ENCODE results near the gene IL12RB2.

Gene IL12RB2

DNA sequence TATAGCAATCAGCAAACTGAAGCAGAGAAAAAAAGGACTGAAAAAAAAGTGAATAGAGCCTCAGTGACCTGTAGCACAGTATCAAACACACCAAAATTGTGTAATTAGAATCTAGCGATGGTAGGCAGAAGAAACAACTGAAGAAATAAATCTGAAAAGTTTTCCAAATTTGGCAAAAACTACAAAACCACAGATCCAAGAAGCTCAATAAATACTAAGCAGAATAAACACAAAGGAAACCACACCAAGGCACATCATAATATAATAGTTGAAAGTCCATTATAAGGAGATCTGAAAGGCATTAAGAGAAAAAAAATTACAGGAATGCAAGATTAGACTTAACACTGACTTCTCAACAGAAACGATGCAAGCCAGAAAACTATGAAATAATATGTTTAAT lies 7.1 kb upstream of the IL12RB2 start:
- Histone ChIP-seq H3K79me2 (ENCODE audit: control insufficient read depth, insufficient read depth, low read length) (no peaks in the 10 kb centered on the region), H3K18ac (ENCODE audit: low read length) (no peak overlapping the region), H3K4me3 (ENCODE audit: low read length) (no peak overlapping the region)

DNA sequence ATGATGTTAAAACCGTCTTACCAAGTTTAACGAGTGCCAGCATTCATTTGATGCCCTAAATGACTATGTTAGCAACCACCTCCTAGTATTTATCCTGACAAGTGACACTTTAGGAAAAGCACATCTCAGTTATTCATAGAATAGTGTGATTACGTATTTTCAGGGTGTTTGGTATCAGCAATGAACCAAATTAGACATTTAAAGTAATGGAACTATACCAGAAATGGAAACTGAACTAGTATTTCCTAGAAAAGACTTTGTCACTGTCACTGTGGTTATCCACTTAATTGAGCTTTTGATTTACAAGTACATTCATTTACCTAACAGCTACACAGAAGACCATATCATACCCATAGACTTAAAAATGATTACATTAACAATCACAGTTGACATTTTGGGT lies 3.6 kb upstream of the IL12RB2 start:
- Histone ChIP-seq H4K5ac (ENCODE audit: low read length) (no peak overlapping the region), H3K18ac (ENCODE audit: low read length) (no peak overlapping the region), H3K79me1 (ENCODE audit: low read length) (no peaks in the 10 kb centered on the region), H3K9ac (ENCODE audit: low read length) (no peak overlapping the region), H2BK120ac (ENCODE audit: low read depth, low read length) (no peak overlapping the region), H3K56ac (ENCODE audit: low read length) (no peak overlapping the region), H2BK5ac (ENCODE audit: low read length) (no peak overlapping the region), H3K27ac (ENCODE audit: low read depth, low read length) (no peak overlapping the region), H3K36me3 (ENCODE audit: control insufficient read depth, insufficient read depth, low read length) (no peaks in the 10 kb centered on the region), H3K79me2 (ENCODE audit: control insufficient read depth, insufficient read depth, low read length) (no peaks in the 10 kb centered on the region), H2BK15ac (replicated peaks; ENCODE audit: low read depth) (no peak overlapping the region), H3K4ac (ENCODE audit: low read depth, low read length) (no peak overlapping the region), H3K27me3 (ENCODE audit: insufficient read depth, low read length, poor library complexity) (peaks cover 9% of the 10 kb centered on the region), H2AK5ac (ENCODE audit: low read length) (no peak overlapping the region), H3K4me3 (ENCODE audit: low read length) (no peak overlapping the region), H3K4me2 (ENCODE audit: low read length) (no peak overlapping the region), H3K23ac (ENCODE audit: low read length) (no peak overlapping the region), H3K4me1 (ENCODE audit: control insufficient read depth, low read depth, low read length) (no peaks in the 10 kb centered on the region), H4K8ac (ENCODE audit: low read depth, low read length) (no peak overlapping the region)
- no peak for DNase-seq
- WGBS (ENCODE audit: extremely low coverage, insufficient coverage, low lambda C conversion rate), result no CpG with 5 or more reads among the region's 3 CpGs

More for the DNA sequence above, 7.1 kb upstream of the IL12RB2 start:
- WGBS (ENCODE audit: extremely low coverage, insufficient coverage, low lambda C conversion rate), result no CpG with 5 or more reads among the region's 2 CpGs
- Histone ChIP-seq H3K9ac (ENCODE audit: low read length) (no peak overlapping the region), H3K4ac (ENCODE audit: low read depth, low read length) (no peak overlapping the region), H2BK15ac (replicated peaks; ENCODE audit: low read depth) (no peak overlapping the region), H2BK120ac (ENCODE audit: low read depth, low read length) (no peak overlapping the region), H3K27me3 (ENCODE audit: insufficient read depth, low read length, poor library complexity) (no peaks in the 10 kb centered on the region), H2AK5ac (ENCODE audit: low read length) (no peak overlapping the region), H4K5ac (ENCODE audit: low read length) (no peak overlapping the region), H4K8ac (ENCODE audit: low read depth, low read length) (no peak overlapping the region), H3K79me1 (ENCODE audit: low read length) (no peaks in the 10 kb centered on the region), H3K4me1 (ENCODE audit: control insufficient read depth, low read depth, low read length) (no peaks in the 10 kb centered on the region), H3K4me2 (ENCODE audit: low read length) (no peak overlapping the region), H3K27ac (ENCODE audit: low read depth, low read length) (no peak overlapping the region), H2BK5ac (ENCODE audit: low read length) (no peak overlapping the region), H3K23ac (ENCODE audit: low read length) (no peak overlapping the region), H3K36me3 (ENCODE audit: control insufficient read depth, insufficient read depth, low read length) (no peaks in the 10 kb centered on the region), H3K56ac (ENCODE audit: low read length) (no peak overlapping the region)
- no peak for DNase-seq

DNA sequence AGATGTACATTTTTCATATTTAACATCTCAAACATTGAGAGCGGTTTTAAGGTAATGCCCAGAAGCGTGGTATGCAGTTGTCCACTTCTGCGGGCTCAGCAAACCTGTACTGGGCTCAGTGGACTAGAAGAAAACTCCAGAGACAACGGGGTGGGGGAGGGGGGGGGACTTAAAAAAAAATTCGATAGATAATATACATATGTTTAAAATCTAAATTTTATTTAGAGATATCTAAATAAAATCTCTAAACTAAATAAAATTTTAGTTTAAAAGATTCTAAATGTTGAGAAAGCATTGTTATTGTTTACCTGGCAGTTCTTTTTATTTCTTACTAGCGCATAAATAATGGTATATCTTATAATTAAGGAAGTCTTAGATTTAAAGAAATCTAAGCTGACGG lies 1.1 kb upstream of the IL12RB2 start:
- H3K56ac ChIP-seq (ENCODE audit: low read length), result no peak overlapping the region
- no peaks in the 10 kb centered on the region for H3K79me2 ChIP-seq (ENCODE audit: control insufficient read depth, insufficient read depth, low read length)
- H3K9ac ChIP-seq (ENCODE audit: low read length), result no peak overlapping the region
- H4K8ac ChIP-seq (ENCODE audit: low read depth, low read length), result no peak overlapping the region
- peaks cover 9% of the 10 kb centered on the region for H3K27me3 ChIP-seq (ENCODE audit: insufficient read depth, low read length, poor library complexity)
- no peak overlapping the region for H3K18ac ChIP-seq (ENCODE audit: low read length)
- H2BK15ac ChIP-seq (replicated peaks; ENCODE audit: low read depth), result no peak overlapping the region
- no peak overlapping the region for H3K4ac ChIP-seq (ENCODE audit: low read depth, low read length)
- H3K79me1 ChIP-seq (ENCODE audit: low read length), result no peaks in the 10 kb centered on the region
- no peaks in the 10 kb centered on the region for H3K4me1 ChIP-seq (ENCODE audit: control insufficient read depth, low read depth, low read length)
- H3K23ac ChIP-seq (ENCODE audit: low read length), result no peak overlapping the region
- WGBS (ENCODE audit: extremely low coverage, insufficient coverage, low lambda C conversion rate), result no CpG with 5 or more reads among the region's 7 CpGs
- H3K27ac ChIP-seq (ENCODE audit: low read depth, low read length), result no peak overlapping the region
- DNase-seq, result no peak
- H2BK120ac ChIP-seq (ENCODE audit: low read depth, low read length), result no peak overlapping the region
- H3K4me3 ChIP-seq (ENCODE audit: low read length), result no peak overlapping the region
- no peak overlapping the region for H3K4me2 ChIP-seq (ENCODE audit: low read length)
- H3K36me3 ChIP-seq (ENCODE audit: control insufficient read depth, insufficient read depth, low read length), result no peaks in the 10 kb centered on the region
- no peak overlapping the region for H2BK5ac ChIP-seq (ENCODE audit: low read length)
- H4K5ac ChIP-seq (ENCODE audit: low read length), result no peak overlapping the region
- no peak overlapping the region for H2AK5ac ChIP-seq (ENCODE audit: low read length)

DNA sequence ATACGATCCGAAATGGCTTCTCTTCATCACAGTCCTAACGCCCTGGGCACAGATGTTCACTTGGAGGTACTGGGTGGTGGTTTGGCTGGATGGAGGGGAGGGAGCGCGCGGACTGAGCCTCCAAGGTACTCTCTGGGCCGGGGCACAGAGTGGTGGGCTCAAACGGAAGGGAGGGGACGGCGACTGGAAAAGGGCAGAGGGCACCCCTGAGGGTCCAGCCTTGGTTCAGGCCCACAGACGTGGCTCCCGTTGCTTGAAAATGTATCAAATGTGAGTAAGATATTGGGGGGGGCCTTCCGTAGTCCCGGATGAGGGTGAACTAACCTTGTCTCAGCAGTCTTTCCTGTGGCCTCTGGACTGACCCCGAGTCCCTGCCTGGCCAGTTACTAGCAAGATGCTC lies 463 bp downstream of the IL12RB2 start:
- Histone ChIP-seq H3K79me1 (ENCODE audit: low read length) (no peaks in the 10 kb centered on the region), H4K8ac (ENCODE audit: low read depth, low read length) (no peak overlapping the region), H3K56ac (ENCODE audit: low read length) (no peak overlapping the region), H3K4me1 (ENCODE audit: control insufficient read depth, low read depth, low read length) (no peaks in the 10 kb centered on the region), H3K23ac (ENCODE audit: low read length) (no peak overlapping the region), H3K36me3 (ENCODE audit: control insufficient read depth, insufficient read depth, low read length) (no peaks in the 10 kb centered on the region), H3K9ac (ENCODE audit: low read length) (peak overlapping the region; percentile 17), H3K4me2 (ENCODE audit: low read length) (peak overlapping the region; percentile 71), H2BK120ac (ENCODE audit: low read depth, low read length) (no peak overlapping the region), H3K18ac (ENCODE audit: low read length) (no peak overlapping the region), H3K27me3 (ENCODE audit: insufficient read depth, low read length, poor library complexity) (peaks cover 9% of the 10 kb centered on the region), H3K4me3 (ENCODE audit: low read length) (peak overlapping the region; percentile 25), H3K79me2 (ENCODE audit: control insufficient read depth, insufficient read depth, low read length) (no peaks in the 10 kb centered on the region), H2BK5ac (ENCODE audit: low read length) (no peak overlapping the region), H2BK15ac (replicated peaks; ENCODE audit: low read depth) (no peak overlapping the region), H4K5ac (ENCODE audit: low read length) (no peak overlapping the region), H3K27ac (ENCODE audit: low read depth, low read length) (no peak overlapping the region), H3K4ac (ENCODE audit: low read depth, low read length) (no peak overlapping the region), H2AK5ac (ENCODE audit: low read length) (no peak overlapping the region)
- no CpG with 5 or more reads among the region's 15 CpGs for WGBS (ENCODE audit: extremely low coverage, insufficient coverage, low lambda C conversion rate)
- DNase-seq, result peak; percentile 10

DNA sequence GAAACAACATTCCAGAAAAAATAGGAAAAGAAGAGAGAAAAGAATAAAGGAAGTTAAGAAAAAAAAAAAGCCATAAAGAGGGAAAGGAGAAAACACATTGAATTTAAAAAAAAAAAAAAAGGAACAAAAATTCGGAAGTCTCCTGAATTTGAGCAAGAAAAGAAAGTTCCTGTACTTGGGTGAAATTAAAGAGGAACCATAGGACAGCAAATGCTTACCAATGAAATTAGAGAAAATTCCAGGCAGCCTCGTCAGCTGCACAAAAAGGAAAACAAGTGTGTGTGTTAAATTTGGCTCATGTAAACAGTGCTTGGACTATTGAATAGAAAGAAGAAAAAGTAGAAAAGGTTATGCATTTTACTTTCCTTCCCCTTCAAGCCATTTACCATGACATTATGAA lies 4.9 kb downstream of the IL12RB2 start:
- H3K4me1 ChIP-seq (ENCODE audit: control insufficient read depth, low read depth, low read length), result no peaks in the 10 kb centered on the region
- H3K4ac ChIP-seq (ENCODE audit: low read depth, low read length), result no peak overlapping the region
- no peak overlapping the region for H2AK5ac ChIP-seq (ENCODE audit: low read length)
- no peak overlapping the region for H2BK120ac ChIP-seq (ENCODE audit: low read depth, low read length)
- H3K56ac ChIP-seq (ENCODE audit: low read length), result no peak overlapping the region
- H3K4me3 ChIP-seq (ENCODE audit: low read length), result no peak overlapping the region
- H3K27me3 ChIP-seq (ENCODE audit: insufficient read depth, low read length, poor library complexity), result peaks cover 2% of the 10 kb centered on the region
- no peak overlapping the region for H3K27ac ChIP-seq (ENCODE audit: low read depth, low read length)
- no peaks in the 10 kb centered on the region for H3K36me3 ChIP-seq (ENCODE audit: control insufficient read depth, insufficient read depth, low read length)
- H3K79me2 ChIP-seq (ENCODE audit: control insufficient read depth, insufficient read depth, low read length), result no peaks in the 10 kb centered on the region
- no peak overlapping the region for H3K9ac ChIP-seq (ENCODE audit: low read length)
- H3K23ac ChIP-seq (ENCODE audit: low read length), result no peak overlapping the region
- no peak overlapping the region for H2BK15ac ChIP-seq (replicated peaks; ENCODE audit: low read depth)
- no peak for DNase-seq
- no peak overlapping the region for H2BK5ac ChIP-seq (ENCODE audit: low read length)
- WGBS (ENCODE audit: extremely low coverage, insufficient coverage, low lambda C conversion rate), result no CpG with 5 or more reads among the region's 2 CpGs
- H3K4me2 ChIP-seq (ENCODE audit: low read length), result no peak overlapping the region
- no peak overlapping the region for H3K18ac ChIP-seq (ENCODE audit: low read length)
- H4K5ac ChIP-seq (ENCODE audit: low read length), result no peak overlapping the region
- H4K8ac ChIP-seq (ENCODE audit: low read depth, low read length), result no peak overlapping the region
- H3K79me1 ChIP-seq (ENCODE audit: low read length), result no peaks in the 10 kb centered on the region

DNA sequence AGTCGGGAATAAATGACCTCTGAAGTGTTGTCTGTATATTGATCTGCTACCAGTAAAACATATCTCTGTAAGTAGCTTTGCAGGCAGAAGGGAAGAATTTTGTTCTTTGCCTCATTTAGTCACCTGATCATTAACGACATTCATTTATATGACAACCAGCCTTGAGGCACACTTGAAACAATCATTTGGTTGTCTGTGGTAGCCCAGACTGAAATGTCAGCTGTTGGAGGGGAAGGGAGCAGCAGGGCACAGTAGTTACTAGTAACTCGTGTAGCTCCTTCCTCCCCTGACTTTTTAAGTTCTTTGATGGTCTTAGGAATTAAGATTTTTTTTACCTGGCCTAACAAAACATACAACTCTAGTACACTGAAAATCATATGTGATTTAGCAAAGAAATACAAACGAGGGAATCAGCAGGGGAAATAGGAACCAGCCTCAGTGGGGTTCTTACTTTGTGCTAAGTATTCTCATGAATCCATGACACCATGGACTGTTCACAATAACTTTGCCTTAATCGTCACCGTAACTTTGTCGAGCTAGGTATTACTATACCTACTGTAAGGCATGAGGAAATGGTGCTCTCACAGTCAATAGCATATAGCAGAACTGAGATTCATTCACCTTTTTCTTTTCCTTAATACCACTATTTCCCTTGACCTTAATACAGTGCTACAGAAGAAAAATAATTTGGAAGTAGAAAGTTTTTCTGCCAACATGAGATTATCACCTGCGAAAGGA lies 6.4 kb downstream of the IL12RB2 start:
- no peak for DNase-seq
- H3K27ac ChIP-seq (ENCODE audit: low read depth, low read length), result no peak overlapping the region
- H2BK5ac ChIP-seq (ENCODE audit: low read length), result no peak overlapping the region
- H3K56ac ChIP-seq (ENCODE audit: low read length), result no peak overlapping the region
- H3K4me1 ChIP-seq (ENCODE audit: control insufficient read depth, low read depth, low read length), result no peaks in the 10 kb centered on the region
- no peaks in the 10 kb centered on the region for H3K27me3 ChIP-seq (ENCODE audit: insufficient read depth, low read length, poor library complexity)
- no peak overlapping the region for H2BK15ac ChIP-seq (replicated peaks; ENCODE audit: low read depth)
- H4K8ac ChIP-seq (ENCODE audit: low read depth, low read length), result no peak overlapping the region
- no peak overlapping the region for H4K5ac ChIP-seq (ENCODE audit: low read length)
- H3K18ac ChIP-seq (ENCODE audit: low read length), result no peak overlapping the region
- H3K79me1 ChIP-seq (ENCODE audit: low read length), result no peaks in the 10 kb centered on the region
- H2AK5ac ChIP-seq (ENCODE audit: low read length), result no peak overlapping the region
- no peak overlapping the region for H2BK120ac ChIP-seq (ENCODE audit: low read depth, low read length)
- H3K9ac ChIP-seq (ENCODE audit: low read length), result no peak overlapping the region
- H3K4me2 ChIP-seq (ENCODE audit: low read length), result no peak overlapping the region
- H3K4me3 ChIP-seq (ENCODE audit: low read length), result no peak overlapping the region
- no peaks in the 10 kb centered on the region for H3K79me2 ChIP-seq (ENCODE audit: control insufficient read depth, insufficient read depth, low read length)
- no peak overlapping the region for H3K4ac ChIP-seq (ENCODE audit: low read depth, low read length)
- H3K36me3 ChIP-seq (ENCODE audit: control insufficient read depth, insufficient read depth, low read length), result no peaks in the 10 kb centered on the region
- WGBS (ENCODE audit: extremely low coverage, insufficient coverage, low lambda C conversion rate), result no CpG with 5 or more reads among the region's 8 CpGs
- H3K23ac ChIP-seq (ENCODE audit: low read length), result no peak overlapping the region
